OCI-LY7 (cell line): ENCODE data around the gene MRPS25.
A peak's percentile ranks its signal among the peaks of the same experiment; 100 is the strongest.

Experiments used
- EZH2phosphoT487 ChIP-seq: fragments of 200-600 bp; sonication (generic); IDR thresholded peaks from 2 replicates; pipeline ENCODE4 v1.6.1; 2018; ENCODE audit warnings: low read depth, borderline replicate concordance, mild to moderate bottlenecking, mixed run types, antibody characterized with exemption, low read length, moderate library complexity, mixed read lengths
- TF ChIP-seq, protein P1 (sequence below): fragments of 200-600 bp; sonication (generic); conservative IDR thresholded peaks from 2 replicates; pipeline ENCODE4 v1.5.1; 2014; ENCODE audit warnings: mild to moderate bottlenecking, antibody characterized with exemption, low read length, moderate library complexity, mixed read lengths

DNA sequence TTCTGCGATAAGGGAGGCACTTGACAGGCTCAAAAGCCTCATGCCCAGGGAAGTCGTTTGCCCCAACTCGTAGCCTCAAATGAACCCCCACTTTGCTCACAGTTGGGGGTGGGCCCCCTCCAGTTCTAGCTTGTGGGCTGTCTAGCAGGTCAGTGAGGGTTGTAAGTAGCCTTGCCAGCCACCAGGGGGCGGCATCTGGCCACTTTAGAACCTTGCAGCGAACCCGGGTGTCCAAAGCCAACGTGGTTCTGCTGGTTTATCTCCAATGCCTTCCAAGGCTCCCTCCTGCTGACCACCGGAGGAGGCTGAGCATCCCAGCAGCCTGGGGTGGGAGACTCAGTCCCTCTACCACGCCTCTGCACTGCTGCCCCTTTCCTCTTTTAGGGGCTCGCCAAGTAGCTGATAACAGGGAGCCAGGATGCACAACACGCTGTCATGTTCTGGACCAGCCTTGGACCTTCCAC, 43.0 kb upstream of the MRPS25 start:
- TF ChIP-seq, protein P1, sequence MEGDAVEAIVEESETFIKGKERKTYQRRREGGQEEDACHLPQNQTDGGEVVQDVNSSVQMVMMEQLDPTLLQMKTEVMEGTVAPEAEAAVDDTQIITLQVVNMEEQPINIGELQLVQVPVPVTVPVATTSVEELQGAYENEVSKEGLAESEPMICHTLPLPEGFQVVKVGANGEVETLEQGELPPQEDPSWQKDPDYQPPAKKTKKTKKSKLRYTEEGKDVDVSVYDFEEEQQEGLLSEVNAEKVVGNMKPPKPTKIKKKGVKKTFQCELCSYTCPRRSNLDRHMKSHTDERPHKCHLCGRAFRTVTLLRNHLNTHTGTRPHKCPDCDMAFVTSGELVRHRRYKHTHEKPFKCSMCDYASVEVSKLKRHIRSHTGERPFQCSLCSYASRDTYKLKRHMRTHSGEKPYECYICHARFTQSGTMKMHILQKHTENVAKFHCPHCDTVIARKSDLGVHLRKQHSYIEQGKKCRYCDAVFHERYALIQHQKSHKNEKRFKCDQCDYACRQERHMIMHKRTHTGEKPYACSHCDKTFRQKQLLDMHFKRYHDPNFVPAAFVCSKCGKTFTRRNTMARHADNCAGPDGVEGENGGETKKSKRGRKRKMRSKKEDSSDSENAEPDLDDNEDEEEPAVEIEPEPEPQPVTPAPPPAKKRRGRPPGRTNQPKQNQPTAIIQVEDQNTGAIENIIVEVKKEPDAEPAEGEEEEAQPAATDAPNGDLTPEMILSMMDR = peak; percentile 94
- TF ChIP-seq EZH2phosphoT487 = no peak
